Ishikawa (cell line): ENCODE measurements around the gene HSD11B1L.

ENCODE experiments used
- CEBPB ChIP-seq: IDR thresholded peaks from 2 replicates; pipeline ENCODE4 v1.6.1; 2012
- EP300 ChIP-seq: IDR thresholded peaks from 2 replicates; pipeline ENCODE4 v1.6.1; 2012; ENCODE audit warnings: borderline replicate concordance
- MAX ChIP-seq: IDR thresholded peaks from 2 replicates; pipeline ENCODE4 v1.6.1; 2012
- RAD21 ChIP-seq: IDR thresholded peaks from 2 replicates; pipeline ENCODE4 v1.6.1; 2012; ENCODE audit warnings: low read depth
- REST ChIP-seq: IDR thresholded peaks from 2 replicates; pipeline ENCODE4 v1.6.1; 2012; ENCODE audit warnings: low read depth, mild to moderate bottlenecking
- TAF1 ChIP-seq: IDR thresholded peaks from 2 replicates; pipeline ENCODE4 v1.6.1; 2012; ENCODE audit warnings: low read depth, mild to moderate bottlenecking
- TCF12 ChIP-seq: IDR thresholded peaks from 2 replicates; pipeline ENCODE4 v1.6.1; 2012; ENCODE audit warnings: low read depth
- TEAD4 ChIP-seq: IDR thresholded peaks from 2 replicates; pipeline ENCODE4 v1.6.1; 2012
- USF1 ChIP-seq: IDR thresholded peaks from 2 replicates; pipeline ENCODE4 v1.6.1; 2012
- ZBTB7A ChIP-seq: IDR thresholded peaks from 2 replicates; pipeline ENCODE4 v1.6.1; 2012; ENCODE audit warnings: low read depth

- TF ChIP-seq USF1 (no peak), TEAD4 (no peak), MAX (no peak), REST (no peak), EP300 (no peak), TCF12 (no peak), RAD21 (no peak), TAF1 (no peak), ZBTB7A (no peak), CEBPB (no peak)
These were observed 722 bp downstream of the HSD11B1L start for GRCh38 chr19:5681391-5682106.
